HCT116 (cell line): ENCODE data around the gene FRMPD4. TPM values are rescaled to one million over a fixed set of nuclear protein-coding genes. Genes with fewer than 3 reads are reported as not detected.

Experiments
- ATAC-seq: fragments of 200-7000 bp; cut with Tn5 transposase; 2 replicates; pipeline ENCODE4 v1.9.1; 2020; ENCODE audit warnings: mild to moderate bottlenecking, moderate library complexity
- BruUV-seq: library from RNA; stranded (reverse); fragments of 400-500 nt; replicated peaks from 2 replicates; lab custom pipeline; 2021; lab: Mats Ljungman, UMichigan
- CTCF ChIA-PET: fragments of 300-600 bp; sonication (Branson Sonifier 250); formaldehyde crosslinking; loops from one replicate; lab custom pipeline; 2021; ENCODE audit warnings: antibody characterized with exemption; lab: Charles Lee
- POLR2A ChIA-PET: fragments of 300-600, 350-600 bp; sonication (Branson Sonifier 250); formaldehyde crosslinking; loops from one replicate; lab custom pipeline; 2021; ENCODE audit warnings: antibody characterized with exemption; lab: Charles Lee
- RAD21 ChIA-PET, 2 experiments: fragments of 300-600 bp; sonication (Branson Sonifier 250); formaldehyde crosslinking; loops; one replicate each; lab custom pipeline; 2023; ENCODE audit warnings: low total read pairs in 2 of 2; ENCODE audit not compliant: uncharacterized antibody in 2 of 2, unreplicated experiment in 2 of 2, low non-redundant PET in 1 of 2; lab: Charles Lee
- DNase-seq: peaks from one replicate; pipeline ENCODE4 v3.0.0-alpha.2; 2010; ENCODE audit warnings: low read depth, low spot score
- H2AFZ ChIP-seq: fragments of 200-600 bp; shearing (Covaris generic), sonication (generic); 2 replicates; pipeline ENCODE4 v1.6.1; 2017; ENCODE audit warnings: low read depth, mixed run types, mixed read lengths, antibody characterized with exemption, low read length; ENCODE audit not compliant: poor library complexity, severe bottlenecking
- H3K27ac ChIP-seq: 2 replicates; pipeline ENCODE4 v1.5.1; 2012; ENCODE audit warnings: low read depth, low read length
- H3K27me3 ChIP-seq: fragments of 200-600 bp; sonication (generic); 2 replicates; pipeline ENCODE4 v1.6.1; 2016; ENCODE audit warnings: mixed run types, low read length, mixed read lengths; ENCODE audit not compliant: insufficient read depth
- H3K36me3 ChIP-seq, 2 experiments: fragments of 200-500 bp in 1 of 2; fragments of 200-600 bp in 1 of 2; sonication (Bioruptor generic) in 1 of 2; sonication (generic) in 1 of 2; 2 replicates each; pipeline versions ENCODE4 v1.5.1 to v1.6.1; 2014 to 2016; ENCODE audit warnings: low read length in 2 of 2, inconsistent platforms in 1 of 2, mixed read lengths in 1 of 2, mixed run types in 1 of 2; ENCODE audit not compliant: insufficient read depth in 2 of 2, control insufficient read depth in 1 of 2
- H3K4me1 ChIP-seq, 2 experiments: fragments of 200-600 bp in 1 of 2; sonication (generic) in 1 of 2; 2 replicates each; pipeline versions ENCODE4 v1.5.1 to v1.6.1; 2012 to 2017; ENCODE audit warnings: low read length in 2 of 2, inconsistent platforms in 1 of 2, mild to moderate bottlenecking in 1 of 2, mixed read lengths in 1 of 2, mixed run types in 1 of 2, moderate library complexity in 1 of 2; ENCODE audit not compliant: insufficient read depth in 2 of 2, control insufficient read depth in 1 of 2
- H3K4me2 ChIP-seq: fragments of 200-600 bp; sonication (generic); 2 replicates; pipeline ENCODE4 v1.6.1; 2017; ENCODE audit warnings: mixed run types, low read length, mixed read lengths
- H3K4me3 ChIP-seq, 2 experiments: fragments of 200-600 bp in 1 of 2; sonication (generic) in 1 of 2; replicated peaks in 1 of 2; 2 replicates each; pipeline ENCODE4 v1.5.1; 2011 to 2016; ENCODE audit warnings: low read length in 2 of 2, control low read depth in 1 of 2, low read depth in 1 of 2, mild to moderate bottlenecking in 1 of 2, mixed read lengths in 1 of 2, mixed run types in 1 of 2
- H3K79me2 ChIP-seq: fragments of 200-600 bp; sonication (generic); 2 replicates; pipeline ENCODE4 v1.6.1; 2017; ENCODE audit warnings: mild to moderate bottlenecking, mixed run types, low read length, moderate library complexity, mixed read lengths; ENCODE audit not compliant: insufficient read depth
- H3K9ac ChIP-seq: fragments of 200-600 bp; sonication (generic); 2 replicates; pipeline ENCODE4 v1.6.1; 2016; ENCODE audit warnings: low read length, mixed read lengths
- H3K9me2 ChIP-seq: fragments of 200-600 bp; sonication (generic), shearing (Covaris generic); 2 replicates; pipeline ENCODE4 v1.6.1; 2017; ENCODE audit warnings: mixed run types, mild to moderate bottlenecking, moderate library complexity; ENCODE audit not compliant: insufficient read depth
- H3K9me3 ChIP-seq, 2 experiments: fragments of 200-500 bp in 1 of 2; fragments of 200-600 bp in 1 of 2; sonication (Bioruptor generic) in 1 of 2; sonication (generic) in 1 of 2; 2 replicates each; pipeline ENCODE4 v1.6.1; 2014 to 2017; ENCODE audit warnings: low read length in 2 of 2, mixed read lengths in 2 of 2, inconsistent platforms in 1 of 2, low read depth in 1 of 2, mild to moderate bottlenecking in 1 of 2, mixed run types in 1 of 2, moderate library complexity in 1 of 2; ENCODE audit not compliant: control insufficient read depth in 1 of 2, insufficient read depth in 1 of 2
- H4K20me1 ChIP-seq: fragments of 200-600 bp; sonication (generic), shearing (Covaris generic); 2 replicates; pipeline ENCODE4 v1.6.1; 2017; ENCODE audit warnings: mixed run types, mild to moderate bottlenecking, moderate library complexity; ENCODE audit not compliant: insufficient read depth
- ATF3 ChIP-seq: IDR thresholded peaks from 2 replicates; pipeline ENCODE4 v1.6.1; 2012
- CEBPB ChIP-seq: IDR thresholded peaks from 2 replicates; pipeline ENCODE4 v1.6.1; 2012; ENCODE audit warnings: low read depth
- ELF1 ChIP-seq: IDR thresholded peaks from 2 replicates; pipeline ENCODE4 v1.6.1; 2012; ENCODE audit warnings: low read depth, borderline replicate concordance
- EZH2 ChIP-seq: fragments of 200-600 bp; sonication (generic); IDR thresholded peaks from 2 replicates; pipeline ENCODE4 v1.6.1; 2017; ENCODE audit warnings: antibody characterized with exemption, mixed run types
- EZH2phosphoT487 ChIP-seq: fragments of 200-600 bp; IDR thresholded peaks from 2 replicates; pipeline ENCODE4 v1.6.1; 2018; ENCODE audit warnings: antibody characterized with exemption, borderline replicate concordance
- FOSL1 ChIP-seq: IDR thresholded peaks from 2 replicates; pipeline ENCODE4 v1.6.1; 2012; ENCODE audit warnings: low read depth
- REST ChIP-seq: IDR thresholded peaks from 2 replicates; pipeline ENCODE4 v1.6.1; 2012; ENCODE audit warnings: low read depth
- SIN3A ChIP-seq: IDR thresholded peaks from 2 replicates; pipeline ENCODE4 v1.6.1; 2012; ENCODE audit warnings: low read depth
- SP1 ChIP-seq: IDR thresholded peaks from 2 replicates; pipeline ENCODE4 v1.6.1; 2012; ENCODE audit warnings: low read depth
- YY1 ChIP-seq: IDR thresholded peaks from 2 replicates; pipeline ENCODE4 v1.6.1; 2011; ENCODE audit warnings: low read length, low read depth, moderate library complexity, mild to moderate bottlenecking; ENCODE audit not compliant: insufficient replicate concordance; ENCODE audit errors: extremely low read depth
- intact Hi-C: fragments of 100-400 bp; cut with micrococcal nuclease; formaldehyde crosslinking; loops from 2 replicates; pipeline ENCODE4 v1.10.0; 2022
- total RNA-seq: library from RNA; stranded (reverse); gene quantifications from one replicate; pipeline ENCODE4 v1.2.1, GENCODE V29; 2021; ENCODE audit not compliant: unreplicated experiment
- TF ChIP-seq, protein P1 (sequence below): IDR thresholded peaks from 2 replicates; pipeline ENCODE4 v1.6.1; 2011; ENCODE audit warnings: mild to moderate bottlenecking, low read length, moderate library complexity; ENCODE audit not compliant: insufficient replicate concordance; ENCODE audit errors: extremely low read depth

The FRMPD4 gene
- total RNA-seq, 1 experiment from 2014 or later: not detected

GRCh38 chrX:12751887-12752286 is 613.6 kb downstream of the FRMPD4 start:
- CTCF ChIA-PET: no interaction called here
- Histone ChIP-seq H3K9ac (no peak overlapping the region), H3K79me2 (no peaks in the 10 kb centered on the region), H3K27me3 (no peaks in the 10 kb centered on the region), H2AFZ (no peak overlapping the region), H3K27ac (no peak overlapping the region), H3K4me3 (no peak overlapping the region), H3K4me2 (no peak overlapping the region), H3K9me3 (no peaks in the 10 kb centered on the region), H3K9me2 (no peaks in the 10 kb centered on the region), H3K4me1 (no peaks in the 10 kb centered on the region), H3K36me3 (no peaks in the 10 kb centered on the region), H4K20me1 (no peaks in the 10 kb centered on the region)
- no peak for TF ChIP-seq YY1
- no peak for TF ChIP-seq ATF3
- TF ChIP-seq SIN3A: no peak
- no peak for TF ChIP-seq SP1
- TF ChIP-seq REST: no peak
- no peak for TF ChIP-seq CEBPB
- no peak for TF ChIP-seq FOSL1
- no peak for TF ChIP-seq ELF1
- no peak for TF ChIP-seq EZH2
- no peak for TF ChIP-seq EZH2phosphoT487
- TF ChIP-seq, protein P1, sequence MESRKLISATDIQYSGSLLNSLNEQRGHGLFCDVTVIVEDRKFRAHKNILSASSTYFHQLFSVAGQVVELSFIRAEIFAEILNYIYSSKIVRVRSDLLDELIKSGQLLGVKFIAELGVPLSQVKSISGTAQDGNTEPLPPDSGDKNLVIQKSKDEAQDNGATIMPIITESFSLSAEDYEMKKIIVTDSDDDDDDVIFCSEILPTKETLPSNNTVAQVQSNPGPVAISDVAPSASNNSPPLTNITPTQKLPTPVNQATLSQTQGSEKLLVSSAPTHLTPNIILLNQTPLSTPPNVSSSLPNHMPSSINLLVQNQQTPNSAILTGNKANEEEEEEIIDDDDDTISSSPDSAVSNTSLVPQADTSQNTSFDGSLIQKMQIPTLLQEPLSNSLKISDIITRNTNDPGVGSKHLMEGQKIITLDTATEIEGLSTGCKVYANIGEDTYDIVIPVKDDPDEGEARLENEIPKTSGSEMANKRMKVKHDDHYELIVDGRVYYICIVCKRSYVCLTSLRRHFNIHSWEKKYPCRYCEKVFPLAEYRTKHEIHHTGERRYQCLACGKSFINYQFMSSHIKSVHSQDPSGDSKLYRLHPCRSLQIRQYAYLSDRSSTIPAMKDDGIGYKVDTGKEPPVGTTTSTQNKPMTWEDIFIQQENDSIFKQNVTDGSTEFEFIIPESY: no peak
- RAD21 ChIA-PET: no interaction called here
- no peak for ATAC-seq
- intact Hi-C loops: no loop called here
- POLR2A ChIA-PET: no interaction called here
- no TSS peak for BruUV-seq
- no peak for DNase-seq
